DOHH2 (cell line): ENCODE data around the gene IMMP2L.

Experiments used
- CTCF ChIP-seq: fragments of 200-600 bp; sonication (generic); IDR thresholded peaks from one replicate; pipeline ENCODE4 v1.5.1; 2014; ENCODE audit warnings: antibody characterized with exemption, mild to moderate bottlenecking, low read depth, low read length; ENCODE audit not compliant: poor library complexity, severe bottlenecking
- EZH2phosphoT487 ChIP-seq: fragments of 200-600 bp; sonication (generic); IDR thresholded peaks from 2 replicates; pipeline ENCODE4 v1.6.1; 2017; ENCODE audit warnings: borderline replicate concordance, mild to moderate bottlenecking, antibody characterized with exemption, low read length, moderate library complexity, mixed read lengths

GRCh38 chr7:111240371-111240770 lies 321.9 kb downstream of the IMMP2L start:
- TF ChIP-seq CTCF = no peak
- TF ChIP-seq EZH2phosphoT487 = no peak
